K562 (cell line): ENCODE data around the gene NXN. TPM values are rescaled to one million over a fixed set of nuclear protein-coding genes. Genes with fewer than 3 reads are reported as not detected.

Source experiments
- ATAC-seq: fragments of 200-7000 bp; cut with Tn5 transposase; 3 replicates; pipeline ENCODE4 v1.9.1; 2020; ENCODE audit warnings: moderate library complexity
- BruUV-seq: library from RNA; stranded (reverse); fragments of 400-500 nt; replicated peaks from 2 replicates; lab custom pipeline; 2021; lab: Mats Ljungman, UMichigan
- CTCF ChIA-PET: fragments of 300-600 bp; formaldehyde crosslinking; extraction: SDS; loops from one replicate; lab custom pipeline; 2021; ENCODE audit warnings: low intra/inter-chr PET ratio; lab: Yijun Ruan, JAX
- POLR2A ChIA-PET: fragments of 300-600, 350-650 bp; sonication (Branson Sonifier 250); formaldehyde crosslinking; extraction: SDS; loops from one replicate; lab custom pipeline; 2021; ENCODE audit warnings: antibody characterized with exemption, inconsistent platforms; lab: Yijun Ruan, JAX
- DNase-seq, 4 experiments: peaks; one replicate each; pipeline versions ENCODE4 v3.0.0 to v3.0.0-alpha.2; 2011 to 2018; ENCODE audit warnings: low spot score in 3 of 4, mixed read lengths in 3 of 4; ENCODE audit errors: extremely low read depth in 1 of 4
- FAIRE-seq: peaks from 2 replicates; lab custom pipeline; 2011; peaks lifted over from hg19 to GRCh38; lab: Jason Lieb, UNC
- H2AFZ ChIP-seq: 2 replicates; pipeline ENCODE4 v1.6.0; 2011; ENCODE audit warnings: low read depth, low read length, control low read depth, inconsistent platforms
- H3K27ac ChIP-seq: fragments of 200-600 bp; 3 replicates; pipeline ENCODE4 v1.8.0; 2011; ENCODE audit warnings: low read depth, mild to moderate bottlenecking, control low read depth, inconsistent platforms, low read length, moderate library complexity, mixed read lengths; ENCODE audit errors: extremely low read depth
- H3K27me3 ChIP-seq, 2 experiments: fragments of 300-600 bp in 1 of 2; 2 replicates in 1 of 2; 3 replicates in 1 of 2; pipeline versions ENCODE4 v1.6.0 to v1.8.0; 2011; ENCODE audit warnings: inconsistent platforms in 2 of 2, low read length in 2 of 2, mild to moderate bottlenecking in 1 of 2, mixed read lengths in 1 of 2, moderate library complexity in 1 of 2; ENCODE audit not compliant: control insufficient read depth in 2 of 2, insufficient read depth in 2 of 2
- H3K36me3 ChIP-seq: fragments of 300-600 bp; 3 replicates; pipeline ENCODE4 v1.8.0; 2011; ENCODE audit warnings: mild to moderate bottlenecking, low read length, inconsistent platforms; ENCODE audit not compliant: control insufficient read depth, insufficient read depth
- H3K4me1 ChIP-seq, 2 experiments: fragments of 200-600 bp in 1 of 2; replicated peaks in 1 of 2; 2 replicates in 1 of 2; 3 replicates in 1 of 2; pipeline versions ENCODE4 v1.5.1 to v1.8.0; 2011; ENCODE audit warnings: inconsistent platforms in 2 of 2, low read length in 2 of 2, mild to moderate bottlenecking in 1 of 2, mixed read lengths in 1 of 2, moderate library complexity in 1 of 2; ENCODE audit not compliant: control insufficient read depth in 2 of 2, insufficient read depth in 2 of 2
- H3K4me2 ChIP-seq: 2 replicates; pipeline ENCODE4 v1.6.1; 2011; ENCODE audit warnings: low read length, control low read depth, inconsistent platforms, mixed read lengths; ENCODE audit not compliant: insufficient read depth
- H3K4me3 ChIP-seq: fragments of 200-600 bp; sonication (generic), shearing (Covaris generic); 2 replicates; pipeline ENCODE4 v1.5.1; 2016; ENCODE audit warnings: control low read depth, inconsistent platforms
- H3K79me2 ChIP-seq: fragments of 200-600 bp; 3 replicates; pipeline ENCODE4 v1.8.0; 2011; ENCODE audit warnings: low read length, inconsistent platforms; ENCODE audit not compliant: control insufficient read depth, insufficient read depth
- H3K9ac ChIP-seq, 2 experiments: 2 replicates each; pipeline versions ENCODE4 v1.6.0 to v1.6.1; 2011; ENCODE audit warnings: low read depth in 2 of 2, low read length in 2 of 2, control low read depth in 1 of 2, inconsistent platforms in 1 of 2, mild to moderate bottlenecking in 1 of 2, mixed read lengths in 1 of 2; ENCODE audit not compliant: insufficient read depth in 1 of 2
- H3K9me1 ChIP-seq: one replicate; pipeline ENCODE4 v1.6.0; 2011; ENCODE audit warnings: inconsistent platforms, mild to moderate bottlenecking, low read length, moderate library complexity; ENCODE audit not compliant: control insufficient read depth, insufficient read depth
- H3K9me3 ChIP-seq: replicated peaks from 2 replicates; pipeline ENCODE4 v1.5.1; 2011; ENCODE audit warnings: low read depth, low read length, inconsistent platforms; ENCODE audit not compliant: control insufficient read depth, insufficient read depth
- H4K20me1 ChIP-seq: replicated peaks from 2 replicates; pipeline ENCODE4 v1.6.1; 2011; ENCODE audit warnings: low read length, inconsistent platforms, mixed read lengths; ENCODE audit not compliant: control insufficient read depth, insufficient read depth
- E2F3 ChIP-seq: fragments of 250-450 bp; sonication (Bioruptor Pico); IDR thresholded peaks from 2 replicates; pipeline ENCODE4 v1.4.0; 2020; ENCODE audit warnings: mild to moderate bottlenecking
- E2F5 ChIP-seq: sonication (generic); formaldehyde crosslinking; IDR thresholded peaks from 2 replicates; pipeline ENCODE4 v1.8.0; 2022; ENCODE audit warnings: mild to moderate bottlenecking, missing genetic modification reagents
- EZH2 ChIP-seq: IDR thresholded peaks from 2 replicates; pipeline ENCODE4 v1.6.1; 2012; ENCODE audit warnings: low read depth, mild to moderate bottlenecking, inconsistent platforms, low read length, borderline replicate concordance
- HES1 ChIP-seq: fragments of 450-650 bp; IDR thresholded peaks from 2 replicates; pipeline ENCODE4 v1.6.1; 2016; ENCODE audit warnings: low read depth, mild to moderate bottlenecking, moderate library complexity
- LARP7 ChIP-seq: fragments of 450-650 bp; IDR thresholded peaks from 2 replicates; pipeline ENCODE4 v1.6.1; 2016
- PHF21A ChIP-seq: fragments of 450-650 bp; IDR thresholded peaks from 2 replicates; pipeline ENCODE4 v1.6.1; 2017; ENCODE audit warnings: low read depth, borderline replicate concordance
- THRB ChIP-seq: fragments of 450-650 bp; formaldehyde crosslinking; conservative IDR thresholded peaks from 2 replicates; pipeline ENCODE4 v1.4.0; 2022; ENCODE audit warnings: mild to moderate bottlenecking, missing genetic modification characterization
- ZBTB2 ChIP-seq: fragments of 450-650 bp; IDR thresholded peaks from 2 replicates; pipeline ENCODE4 v1.6.1; 2016; ENCODE audit warnings: antibody characterized with exemption
- ZNF584 ChIP-seq: fragments of 200-800 bp; sonication (Bioruptor generic); IDR thresholded peaks from 2 replicates; pipeline ENCODE4 v1.6.1; 2016; ENCODE audit warnings: low read depth, mild to moderate bottlenecking, missing genetic modification characterization, missing compliant biosample characterization
- ZNF77 ChIP-seq: fragments of 250-450 bp; sonication (Bioruptor Pico); IDR thresholded peaks from 2 replicates; pipeline ENCODE4 v1.5.0; 2020
- WGBS: fragments of 100-300 bp; shearing (Covaris generic); methylation state at CpG from one replicate; pipeline ENCODE4 v1.1.6; 2016; ENCODE audit warnings: low coverage, mixed read lengths; ENCODE audit not compliant: insufficient coverage; ENCODE audit errors: missing lambda C conversion rate; 5-methylcytosine and 5-hydroxymethylcytosine counted together
- in situ Hi-C: fragments of 300-500 bp; cut with MboI; formaldehyde crosslinking; loops from 4 replicates; pipeline ENCODE4 v1.15.0; 2018; ENCODE audit warnings: inconsistent platforms, mixed read lengths
- intact Hi-C: fragments of 100-400 bp; cut with micrococcal nuclease; formaldehyde crosslinking; loops from 2 replicates; pipeline ENCODE4 v1.14.2; 2022
- polyA plus RNA-seq, 8 experiments: library from polyadenylated mRNA; depleted of rRNA in 4 of 8; stranded (reverse) in 5 of 8; unstranded in 3 of 8; fragments of >200 nt; fragmentation: Nextera tagmentation in 2 of 8; fragmentation: Illumina TruSeq in 1 of 8; extraction: Ambion mirVana in 2 of 8; extraction: Trizol in 1 of 8; gene quantifications; 2 replicates each; pipeline versions ENCODE4 v1.2.1 to v1.2.3, GENCODE V29; 2011 to 2014; ENCODE audit warnings: inconsistent platforms in 1 of 8, missing spikeins in 1 of 8
- total RNA-seq, 7 experiments: library from RNA; depleted of rRNA in 6 of 7; stranded (reverse); fragments of >200 nt in 6 of 7; fragmentation: Illumina TruSeq in 2 of 7; extraction: Trizol in 2 of 7; gene quantifications; 2 replicates each; pipeline versions ENCODE4 v1.2.1 to v1.2.3, GENCODE V29; 2011 to 2021; ENCODE audit warnings: low replicate concordance in 1 of 7

NXN gene
- total and polyA plus RNA-seq, 9 of the 15 experiments (the other 6 are each of a cell fraction or from before 2014, with no cell fraction given), result 0.08 to 0.39 (median 0.29) TPM; not detected in 5

- ATAC-seq (no peak), FAIRE-seq (no peak), DNase-seq (no peak)
- no peak overlapping the region for H3K4me2 ChIP-seq
- no peak overlapping the region for H3K4me3 ChIP-seq
- H3K9me1 ChIP-seq, result no peaks in the 10 kb centered on the region
- no peak overlapping the region for H3K9ac ChIP-seq
- H3K27ac ChIP-seq, result no peak overlapping the region
- H2AFZ ChIP-seq, result no peak overlapping the region
- no peaks in the 10 kb centered on the region for H3K79me2 ChIP-seq
- H3K4me1 ChIP-seq, result peaks cover 0 to 4% of the 10 kb centered on the region in 2 experiments; a peak in 2 of 5 replicates
- WGBS, result under 1% methylated on average over 21 of the region's 37 CpGs
- H3K36me3 ChIP-seq, result no peaks in the 10 kb centered on the region
- in situ Hi-C loops, result no loop called here
- no peak for TF ChIP-seq LARP7
- TF ChIP-seq EZH2, result 0 out of 2 replicates have a peak, but pooled peaks have one; percentile 16
- TF ChIP-seq ZNF77, result no peak
- TF ChIP-seq E2F3 (CRISPR knock-in tag), result no peak
- BruUV-seq, result no TSS peak
- intact Hi-C loops, result no loop called here
- peaks cover 29 to 73% of the 10 kb centered on the region in 2 experiments for H3K27me3 ChIP-seq
- H4K20me1 ChIP-seq, result 0 out of 2 replicates have a peak, but pooled peaks cover 4% of the 10 kb centered on the region
- POLR2A ChIA-PET, result no interaction called here
- CTCF ChIA-PET, result no interaction called here
- H3K9me3 ChIP-seq, result no peaks in the 10 kb centered on the region
Measured at GRCh38 chr17:802901-803881, 176.4 kb downstream of the NXN start.

- intact Hi-C loops, result no loop called here
- 2% methylated on average over 9 of the region's 14 CpGs for WGBS
- no peak overlapping the region for H3K27ac ChIP-seq
- peaks cover 29 to 69% of the 10 kb centered on the region in 2 experiments for H3K27me3 ChIP-seq
- H3K9me3 ChIP-seq, result no peaks in the 10 kb centered on the region
- H3K4me1 ChIP-seq, result peaks cover 0 to 4% of the 10 kb centered on the region in 2 experiments; a peak in 2 of 5 replicates
- H3K4me2 ChIP-seq, result no peak overlapping the region
- in situ Hi-C loops, result no loop called here
- no peaks in the 10 kb centered on the region for H3K9me1 ChIP-seq
- H2AFZ ChIP-seq, result no peak overlapping the region
- no peaks in the 10 kb centered on the region for H3K79me2 ChIP-seq
- DNase-seq (no peak), ATAC-seq (no peak), FAIRE-seq (no peak)
- H3K9ac ChIP-seq, result no peak overlapping the region
- BruUV-seq, result no TSS peak
- CTCF ChIA-PET, result no interaction called here
- no peaks in the 10 kb centered on the region for H3K36me3 ChIP-seq
- 0 out of 2 replicates have a peak, but pooled peaks cover 4% of the 10 kb centered on the region for H4K20me1 ChIP-seq
- no peak overlapping the region for H3K4me3 ChIP-seq
- POLR2A ChIA-PET, result no interaction called here
- TF ChIP-seq THRB (CRISPR knock-in tag), result no peak
- no peak for TF ChIP-seq HES1
- TF ChIP-seq E2F5 (CRISPR knock-in tag), result no peak
- no peak for TF ChIP-seq PHF21A
- no peak for TF ChIP-seq ZBTB2
- TF ChIP-seq ZNF584 (CRISPR knock-in tag), result no peak
Measured at GRCh38 chr17:802481-802880, 177.1 kb downstream of the NXN start.
